SIG-M5 treated with dmso at 0.1 percent for 504 hours (cell line): Measurements from ENCODE around the gene MAN1C1.
A peak's percentile ranks its signal among the peaks of the same experiment; 100 is the strongest.

ENCODE experiments used
- DNase-seq: peaks from one replicate; lab custom pipeline; 2025; ENCODE audit not compliant: unreplicated experiment; lab: John Stamatoyannopoulos, UW

Gene MAN1C1

DNA sequence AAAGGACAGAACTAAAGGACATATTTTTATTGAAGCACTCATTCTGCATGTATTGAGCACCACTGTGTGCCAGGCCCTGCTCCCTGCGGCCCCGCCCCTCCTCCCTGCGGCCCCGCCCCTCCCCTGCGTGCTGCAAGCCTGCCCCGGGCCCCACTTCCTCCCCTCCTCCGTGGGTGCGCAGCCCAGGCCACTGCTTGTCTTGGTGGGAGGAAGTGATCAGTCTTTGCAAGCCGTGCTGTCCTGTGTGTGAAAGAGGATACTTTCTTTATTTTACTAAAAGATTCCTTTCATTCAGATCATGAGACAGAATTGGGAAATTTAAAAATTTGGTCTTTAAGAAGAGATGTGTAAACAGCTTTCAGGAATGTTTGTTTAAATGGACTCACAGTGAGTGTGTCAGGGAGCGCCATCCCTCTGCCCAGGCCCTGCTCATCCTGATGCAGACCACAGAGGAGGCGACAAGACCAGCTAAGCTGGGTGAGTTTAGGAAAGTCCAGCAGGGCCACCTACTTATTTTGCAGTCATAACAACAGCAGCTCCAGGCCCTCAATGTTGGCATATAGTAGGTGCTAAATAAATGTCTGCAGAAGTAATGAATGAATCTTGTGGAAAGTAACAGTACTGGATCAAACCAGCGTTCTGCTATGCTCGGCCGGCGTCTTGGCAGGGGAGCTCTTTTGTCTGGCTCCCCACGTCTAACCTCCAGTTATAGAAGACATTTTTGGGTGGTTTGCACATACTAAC is 95.1 kb downstream of the MAN1C1 start:
- DNase-seq: peak; percentile 51

GRCh38 chr1:25712299-25712970 is 95.8 kb downstream of the MAN1C1 start:
- DNase-seq: no peak

GRCh38 chr1:25713961-25714360 is 97.4 kb downstream of the MAN1C1 start:
- DNase-seq: no peak

- DNase-seq: no peak
Observed at GRCh38 chr1:25714372-25714931, 97.9 kb downstream of the MAN1C1 start.

- DNase-seq: peak; percentile 12
Observed at GRCh38 chr1:25715888-25716287, 99.3 kb downstream of the MAN1C1 start.

GRCh38 chr1:25716320-25716719 is 99.7 kb downstream of the MAN1C1 start:
- no peak for DNase-seq

DNA sequence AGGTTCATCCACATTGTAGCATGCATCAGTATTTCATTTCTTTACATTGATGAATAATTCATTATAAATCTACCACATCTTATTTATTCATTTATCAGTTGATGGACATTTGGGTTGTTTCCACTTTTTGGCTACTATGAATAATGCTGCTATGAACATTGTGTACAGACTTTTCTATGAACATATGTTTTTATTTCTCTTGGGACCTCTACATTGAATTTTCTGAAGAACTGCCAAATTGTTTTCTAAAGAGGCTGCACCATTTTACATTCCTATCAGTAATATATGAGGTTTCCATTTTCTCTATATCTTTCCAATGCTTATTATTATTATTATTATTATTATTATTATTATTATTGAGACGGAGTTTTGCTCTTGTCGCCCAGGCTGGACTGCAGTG is 102.1 kb downstream of the MAN1C1 start:
- no peak for DNase-seq

GRCh38 chr1:25720624-25721023 is 104.0 kb downstream of the MAN1C1 start:
- no peak for DNase-seq

- DNase-seq: no peak
Observed at GRCh38 chr1:25723250-25723880, 106.8 kb downstream of the MAN1C1 start.

DNA sequence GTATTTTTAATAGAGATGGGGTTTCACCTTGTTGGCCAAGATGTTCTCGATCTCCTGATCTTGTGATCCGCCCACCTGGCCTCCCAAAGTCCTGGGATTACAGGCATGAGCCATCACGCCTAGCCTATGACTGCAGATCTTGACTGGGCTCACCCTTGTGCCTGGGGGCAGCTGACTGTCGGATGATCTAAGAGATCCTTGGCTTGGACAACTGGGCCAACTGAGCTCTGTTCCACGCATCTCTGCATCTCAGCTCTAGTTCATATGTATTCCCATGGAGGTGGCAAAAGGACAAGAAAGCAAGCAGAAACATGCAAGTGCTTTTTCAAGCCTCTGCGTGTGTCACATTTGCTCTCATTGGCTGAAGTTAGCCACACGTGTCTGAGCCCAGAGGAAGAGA is 107.6 kb downstream of the MAN1C1 start:
- DNase-seq: no peak

DNA sequence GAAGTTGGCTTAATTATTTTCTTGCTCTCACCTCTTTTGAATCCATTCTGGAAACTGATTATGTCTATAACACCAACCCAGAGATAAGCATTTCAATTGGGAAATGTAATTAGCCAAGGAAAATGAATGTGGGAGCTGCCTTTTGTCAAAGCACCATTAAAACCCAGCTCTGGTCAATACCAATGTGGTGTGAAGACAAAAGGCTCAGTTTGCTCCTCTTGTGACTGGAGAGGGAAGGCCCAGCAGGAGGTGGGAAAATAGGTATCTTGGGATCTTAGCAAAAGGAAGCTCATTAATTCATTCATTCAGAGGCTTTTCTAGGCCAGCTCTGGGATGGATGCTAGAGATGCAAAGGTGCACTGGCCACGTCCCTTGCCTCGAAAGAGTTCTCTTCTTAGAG is 108.4 kb downstream of the MAN1C1 start:
- DNase-seq: no peak

GRCh38 chr1:25725482-25725881 is 108.9 kb downstream of the MAN1C1 start:
- DNase-seq: no peak

GRCh38 chr1:25727088-25727487 is 110.5 kb downstream of the MAN1C1 start:
- no peak for DNase-seq

DNA sequence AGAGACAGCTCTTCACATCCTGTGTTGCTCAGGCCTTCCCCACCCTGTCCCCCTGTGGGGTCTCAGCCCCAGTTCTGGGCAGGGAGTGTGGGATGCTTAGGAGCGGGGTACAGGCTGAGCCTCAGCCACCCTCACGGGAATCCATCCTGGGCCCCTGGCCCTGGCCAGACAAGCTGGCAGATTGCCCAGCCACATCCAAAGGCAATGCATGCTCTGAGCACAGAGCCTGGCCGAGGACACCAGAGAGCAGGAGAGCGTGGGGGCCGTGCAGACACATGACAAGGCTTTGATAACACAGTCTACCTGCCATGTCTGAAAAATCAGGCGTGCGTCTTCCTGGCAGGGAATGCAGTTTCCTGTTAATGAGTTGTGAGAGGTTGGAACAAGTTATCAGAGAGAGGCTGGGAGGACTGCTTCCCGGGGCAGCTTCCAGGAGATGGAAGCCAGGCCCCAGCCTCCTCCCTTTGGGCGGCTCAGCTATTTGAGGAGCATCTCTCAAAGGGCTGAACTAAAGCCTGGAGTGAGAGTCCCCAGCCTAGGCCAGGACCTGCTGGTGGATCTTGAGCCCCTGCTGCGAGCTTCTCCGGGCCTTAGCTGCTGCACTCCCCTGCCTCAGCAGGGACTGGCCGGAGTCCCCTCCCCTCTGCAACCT is 111.2 kb downstream of the MAN1C1 start:
- DNase-seq: no peak

DNA sequence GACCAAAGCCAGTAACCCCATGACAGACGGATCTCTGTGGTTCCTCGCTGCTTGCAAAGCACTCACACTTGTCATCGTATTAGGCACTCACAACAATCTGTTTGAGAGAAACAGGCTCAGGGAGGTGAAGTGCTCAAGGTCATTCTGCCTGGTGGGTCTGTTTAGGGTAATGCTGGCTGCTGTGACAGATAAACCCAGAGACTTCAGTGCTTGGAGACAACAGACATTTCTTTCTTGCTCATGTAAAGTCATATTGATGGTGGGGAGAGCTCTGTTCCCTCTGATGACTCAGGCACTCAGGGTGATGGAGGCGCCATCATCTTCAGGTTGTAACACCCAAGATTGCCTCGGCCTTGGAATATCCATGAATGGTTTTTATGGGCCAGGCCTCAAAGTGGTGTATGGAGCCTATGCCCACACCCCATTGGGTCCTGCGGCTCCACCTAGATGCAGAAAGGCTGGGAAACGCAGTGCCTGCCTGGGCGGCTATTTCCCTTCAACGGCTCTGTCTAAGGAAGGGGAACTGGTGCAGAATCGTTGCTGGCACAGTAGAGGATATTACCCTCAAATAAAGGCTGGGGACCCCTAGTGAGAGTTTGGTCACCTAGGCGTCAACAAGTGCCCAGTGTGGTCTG is 111.8 kb downstream of the MAN1C1 start:
- DNase-seq: no peak

GRCh38 chr1:25729045-25729444 is 112.5 kb downstream of the MAN1C1 start:
- no peak for DNase-seq

- DNase-seq: no peak
Observed at GRCh38 chr1:25729790-25730644, 113.4 kb downstream of the MAN1C1 start.

GRCh38 chr1:25731148-25731547 is 114.6 kb downstream of the MAN1C1 start:
- no peak for DNase-seq

GRCh38 chr1:25731626-25732370 is 115.2 kb downstream of the MAN1C1 start:
- no peak for DNase-seq
